HG03095 (cell line): ENCODE results near the gene E2F1.
"Not testable (repeated sequence)": the region's sequence is repeated elsewhere in the genome, so short reads cannot be mapped to it uniquely, and the experiment has no call there.

Experiments used
- ATAC-seq: cut with Tn5 transposase; IDR thresholded peaks from one replicate; pipeline ENCODE4 v1.9.1; 2021; ENCODE audit warnings: moderate library complexity; ENCODE audit not compliant: unreplicated experiment

The E2F1 gene

GRCh38 chr20:33711446-33711738, 25.2 kb upstream of the E2F1 start:
- no peak for ATAC-seq

GRCh38 chr20:33710681-33711445, 24.7 kb upstream of the E2F1 start:
- no peak for ATAC-seq

DNA sequence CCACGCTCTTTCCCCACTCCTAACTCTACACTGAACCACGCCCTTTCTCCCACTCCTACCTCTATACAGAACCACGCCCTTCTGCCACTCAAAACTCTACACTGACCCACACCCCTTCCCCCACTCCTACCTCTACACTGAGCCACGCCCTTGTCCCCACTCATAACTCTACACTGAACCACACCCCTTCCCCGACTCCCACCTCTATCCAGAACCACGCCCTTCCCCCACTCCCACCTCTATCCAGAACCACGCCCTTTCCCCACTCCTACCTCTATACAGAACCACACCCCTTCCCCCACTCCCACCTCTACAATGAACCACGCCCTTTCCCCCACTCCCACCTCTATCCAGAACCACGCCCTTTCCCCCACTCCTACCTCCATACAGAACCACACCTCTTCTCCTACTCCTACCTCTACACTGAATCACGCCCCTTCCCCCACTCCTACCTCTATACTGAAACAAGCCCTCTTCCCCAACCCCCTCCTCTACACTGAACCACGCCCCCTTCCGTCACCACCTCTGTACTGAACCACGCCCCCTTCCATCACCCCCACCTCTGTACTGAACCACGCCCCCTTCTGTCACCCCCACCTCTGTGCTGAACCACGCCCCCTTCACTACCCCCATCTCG, 23.8 kb upstream of the E2F1 start:
- no peak for ATAC-seq

- no peak for ATAC-seq
These were observed 23.2 kb upstream of the E2F1 start for GRCh38 chr20:33709398-33709797.

DNA sequence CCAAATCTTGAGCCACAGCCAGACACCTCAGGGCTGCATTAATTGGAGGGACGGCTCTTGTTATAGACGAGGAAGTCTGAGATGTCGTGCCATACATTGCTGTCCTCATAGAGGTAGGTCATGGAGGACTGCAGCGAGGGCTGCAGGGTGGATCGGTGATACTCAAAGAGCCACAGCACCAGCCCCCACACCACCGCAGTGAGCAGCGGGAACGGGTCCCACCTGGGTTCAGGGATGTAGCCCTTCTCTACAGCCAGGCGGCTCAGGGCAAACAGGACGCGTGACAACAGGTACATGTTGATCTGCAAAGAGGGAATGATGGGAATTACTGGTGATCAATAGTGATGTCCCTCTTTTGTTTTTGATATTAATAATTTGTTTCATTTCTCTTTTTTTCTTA, 21.5 kb upstream of the E2F1 start:
- ATAC-seq, result no peak

- ATAC-seq, result no peak
These were observed 18.2 kb upstream of the E2F1 start for GRCh38 chr20:33704197-33704924.

DNA sequence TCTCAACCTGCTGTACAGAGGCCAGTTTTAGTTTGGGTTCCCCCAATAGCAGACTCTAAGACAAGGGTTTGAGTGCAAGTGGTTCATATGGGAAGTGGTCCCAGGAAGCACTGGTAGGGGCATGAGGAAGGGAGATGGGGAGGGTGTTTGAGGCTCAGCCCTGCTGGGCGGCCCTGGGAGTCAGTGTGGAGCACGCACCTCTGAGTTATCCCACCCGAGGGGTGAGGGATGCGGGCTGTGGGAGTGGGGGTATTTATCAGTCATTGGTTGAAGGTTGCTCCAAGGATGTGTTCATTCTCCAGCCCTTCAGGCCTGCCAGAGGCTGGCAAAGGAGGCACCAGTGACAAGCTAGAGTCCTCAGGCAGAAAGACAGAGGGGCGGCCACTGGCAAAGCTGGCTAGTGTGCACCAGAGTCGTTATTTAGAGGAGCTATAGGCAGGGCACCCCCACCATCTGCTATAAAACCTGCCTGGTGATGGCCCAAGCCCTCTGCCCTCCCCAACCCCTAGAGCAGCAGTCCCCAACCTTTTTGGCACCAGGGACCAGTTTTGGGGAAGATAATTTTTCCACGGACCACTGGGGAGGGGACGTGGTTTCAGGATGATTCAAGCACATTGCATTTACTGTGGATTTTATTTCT, 17.4 kb upstream of the E2F1 start:
- ATAC-seq, result no peak

DNA sequence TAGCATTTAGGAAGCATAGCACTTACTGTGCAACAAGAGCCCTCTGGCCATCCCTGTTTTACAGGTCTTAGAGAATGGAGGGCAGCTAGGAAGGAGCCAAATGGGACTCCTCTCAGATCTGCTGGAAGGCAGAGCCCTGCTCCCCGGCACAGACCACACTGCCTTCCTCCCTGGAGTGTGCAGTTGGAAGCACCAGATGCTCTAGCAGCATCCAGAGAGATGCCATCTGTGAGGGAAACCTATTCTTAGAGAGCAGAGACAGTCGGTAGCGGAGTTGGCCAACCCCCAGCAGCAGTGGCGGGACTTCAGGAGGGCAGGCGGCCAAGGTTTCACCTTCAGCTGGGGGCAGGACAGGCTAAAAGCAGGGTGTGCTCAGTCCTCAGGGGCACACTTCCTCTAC, 16.7 kb upstream of the E2F1 start:
- ATAC-seq, result no peak

DNA sequence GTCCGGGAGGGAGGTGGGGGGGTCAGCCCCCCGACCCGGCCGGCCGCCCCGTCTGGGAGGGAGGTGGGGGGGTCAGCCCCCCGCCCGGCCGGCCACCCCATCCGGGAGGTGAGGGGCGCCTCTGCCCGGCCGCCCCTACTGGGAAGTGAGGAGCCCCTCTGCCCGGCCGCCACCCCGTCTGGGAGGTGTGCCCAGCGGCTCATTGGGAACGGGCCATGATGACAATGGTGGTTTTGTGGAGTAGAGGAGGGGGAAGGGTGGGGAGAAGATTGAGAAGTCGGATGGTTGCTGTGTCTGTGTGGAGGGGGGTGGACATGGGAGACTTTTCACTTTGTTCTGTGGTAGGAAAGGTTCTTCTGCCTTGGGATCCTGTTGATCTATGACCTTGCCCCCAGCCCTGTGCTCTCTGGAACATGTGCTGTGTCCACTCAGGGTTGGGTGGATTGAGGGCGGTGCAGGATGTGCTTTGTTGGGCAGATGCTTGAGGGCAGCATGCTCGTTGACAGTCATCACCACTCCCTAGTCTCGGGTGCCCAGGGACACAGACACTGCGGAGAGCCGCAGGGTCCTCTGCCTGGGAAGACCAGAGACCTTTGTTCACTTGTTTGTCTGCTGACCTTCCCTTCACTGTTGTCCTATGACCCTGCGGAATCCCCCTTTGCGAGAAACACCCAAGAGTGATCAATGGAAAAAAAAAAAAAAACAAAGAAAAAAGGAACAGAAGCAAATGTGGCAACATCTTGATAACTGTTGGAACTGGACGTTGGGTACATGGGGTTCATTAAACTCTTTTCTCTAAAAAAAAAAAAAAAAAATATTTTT, 15.7 kb upstream of the E2F1 start:
- no peak for ATAC-seq

- not testable (repeated sequence) for ATAC-seq
These were observed 14.7 kb upstream of the E2F1 start for GRCh38 chr20:33700696-33701441.

DNA sequence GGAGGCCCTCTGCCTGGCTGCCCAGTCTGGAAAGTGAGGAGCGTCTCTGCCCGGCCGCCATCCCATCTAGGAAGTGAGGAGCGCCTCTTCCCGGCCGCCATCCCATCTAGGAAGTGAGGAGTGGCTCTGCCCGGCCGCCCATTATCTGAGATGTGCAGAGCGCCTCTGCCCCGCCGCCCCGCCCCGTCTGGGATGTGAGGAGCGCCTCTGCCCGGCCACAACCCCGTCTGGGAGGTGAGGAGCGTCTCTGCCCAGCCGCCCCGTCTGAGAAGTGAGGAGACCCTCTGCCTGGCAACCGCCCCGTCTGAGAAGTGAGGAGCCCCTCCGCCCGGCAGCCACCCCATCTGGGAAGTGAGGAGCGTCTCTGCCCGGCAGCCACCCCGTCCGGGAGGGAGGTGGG, 12.8 kb upstream of the E2F1 start:
- ATAC-seq, result not testable (repeated sequence)

DNA sequence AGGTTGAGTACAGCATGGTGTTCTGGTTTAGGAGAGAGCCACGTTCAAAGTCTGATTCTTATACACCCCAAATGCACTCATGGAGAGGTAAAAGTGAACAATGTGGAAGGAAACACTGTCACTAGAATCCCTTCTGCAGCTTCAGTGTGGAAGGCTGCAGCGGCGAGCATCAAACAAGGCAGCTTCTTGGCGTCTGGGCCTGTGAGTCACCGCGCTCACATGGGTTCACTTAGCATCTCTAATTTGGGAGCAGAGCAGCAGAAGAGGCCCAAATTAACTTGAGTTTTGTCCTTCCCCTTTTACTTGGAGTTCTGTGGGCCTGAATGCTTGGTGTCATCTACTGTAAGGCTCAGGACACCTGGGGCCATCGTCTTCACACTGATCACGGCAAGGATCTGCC, 10.9 kb upstream of the E2F1 start:
- ATAC-seq, result no peak

DNA sequence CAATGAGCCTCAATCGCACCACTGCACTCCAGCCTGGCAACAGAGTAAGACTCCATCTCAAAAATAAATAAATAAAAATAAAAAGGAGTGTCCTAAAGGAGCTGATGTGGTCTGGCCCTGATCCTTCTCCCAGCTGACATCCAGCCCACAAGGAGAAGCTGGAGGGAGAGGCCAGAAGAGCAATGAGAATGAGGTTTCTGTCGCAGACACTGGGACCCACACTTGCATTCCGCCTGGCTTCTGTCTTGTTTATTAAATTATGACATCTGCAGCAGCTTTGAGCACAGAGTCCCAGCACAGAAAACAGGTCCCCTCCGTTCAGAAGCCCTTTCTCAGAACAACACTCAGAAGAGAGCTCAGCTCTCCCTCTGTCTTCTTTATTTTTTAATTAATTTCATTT, 10.3 kb upstream of the E2F1 start:
- ATAC-seq, result no peak

DNA sequence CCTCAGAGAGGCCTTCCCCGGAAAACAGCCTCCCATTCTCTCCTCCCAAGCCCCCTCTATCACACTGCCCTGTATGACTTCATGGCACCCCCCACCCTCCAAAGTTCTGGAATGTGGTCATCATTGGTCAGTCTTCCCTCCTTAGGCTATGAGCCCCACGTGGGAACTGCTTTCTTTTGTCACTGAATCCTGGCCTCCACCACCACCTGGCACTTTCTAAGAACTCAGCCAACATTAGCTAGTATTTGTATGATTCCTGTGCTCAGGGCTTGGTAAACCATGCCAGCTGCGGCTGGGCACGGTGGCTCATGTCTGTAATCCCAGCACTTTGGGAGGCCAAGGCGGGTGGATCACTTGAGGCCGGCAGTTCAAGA, 8.4 kb upstream of the E2F1 start:
- ATAC-seq, result no peak

GRCh38 chr20:33693741-33694638, 7.8 kb upstream of the E2F1 start:
- no peak for ATAC-seq

DNA sequence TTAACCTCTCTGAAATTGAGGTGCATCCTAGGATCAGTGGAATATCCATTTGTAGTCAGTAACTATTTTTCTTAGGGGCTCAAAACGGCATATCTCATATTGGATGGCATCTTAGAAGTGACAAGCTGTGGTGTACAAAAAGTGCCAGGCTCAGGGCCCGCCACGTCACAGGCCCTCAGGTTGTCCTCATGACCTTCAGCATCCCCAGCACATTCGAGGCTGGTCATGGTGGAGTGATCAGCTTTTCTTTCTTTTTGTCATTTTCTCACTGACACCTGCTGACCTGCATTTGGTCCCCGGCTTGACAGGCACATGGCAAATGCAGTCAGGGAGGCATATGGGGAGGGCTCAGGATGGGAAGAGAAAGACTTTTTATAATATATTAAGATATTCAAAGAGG, 7.1 kb upstream of the E2F1 start:
- no peak for ATAC-seq

DNA sequence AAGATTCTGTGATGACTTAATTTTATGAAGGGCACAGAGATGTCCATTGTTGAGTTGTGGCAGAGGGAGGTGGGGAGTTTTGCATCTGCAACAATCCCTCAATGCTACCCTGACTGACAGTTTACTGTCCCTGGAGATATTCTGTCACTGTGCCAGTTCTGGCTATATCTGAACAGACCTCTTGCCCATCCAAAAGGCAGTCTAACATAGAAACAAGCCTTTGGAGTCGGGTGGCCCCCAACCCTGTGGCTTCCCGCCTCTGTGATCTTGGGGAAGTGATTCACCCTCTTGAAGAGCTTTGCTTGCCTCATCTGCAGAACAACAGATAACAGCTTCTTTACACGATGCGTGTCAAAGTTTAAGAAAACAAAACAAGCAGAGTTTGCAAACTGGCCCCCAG, 3.8 kb upstream of the E2F1 start:
- no peak for ATAC-seq

DNA sequence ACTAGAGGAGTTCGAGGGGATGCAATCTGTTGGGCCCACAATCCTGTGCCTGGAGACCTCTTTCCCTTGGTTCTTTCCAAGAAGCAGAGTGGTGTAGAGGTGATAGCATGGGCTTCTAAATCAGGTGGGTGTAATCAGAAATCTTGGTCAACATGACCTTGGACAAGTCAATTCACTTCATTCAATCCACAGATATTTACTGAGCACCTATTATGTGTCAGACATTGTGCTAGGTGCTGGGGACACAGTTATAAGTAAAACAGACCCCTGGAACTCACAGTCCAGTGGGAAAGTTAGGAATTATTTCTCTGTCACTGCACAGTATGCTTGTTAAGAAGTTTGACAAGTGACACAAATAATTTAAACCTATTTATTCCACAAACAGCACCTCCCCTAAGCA, 3.3 kb upstream of the E2F1 start:
- ATAC-seq, result no peak

GRCh38 chr20:33688938-33689424, 2.8 kb upstream of the E2F1 start:
- ATAC-seq, result no peak
